Esophagus (tissue), 2 donors: ENCODE results near the gene CSNK1G1. TPM values are rescaled to one million over a fixed set of nuclear protein-coding genes. Genes with fewer than 3 reads are reported as not detected.
"Not testable (repeated sequence)": the region's sequence is repeated elsewhere in the genome, so short reads cannot be mapped to it uniquely, and the experiment has no call there.

Source experiments
- H3K27ac ChIP-seq, 2 donors: one replicate each; pipeline ENCODE4 v1.5.1; 2013; ENCODE audit warnings: low read depth in 2 of 2, mild to moderate bottlenecking in 2 of 2, inconsistent platforms in 1 of 2, low read length in 1 of 2, moderate library complexity in 1 of 2
- H3K27me3 ChIP-seq, 2 donors: one replicate each; pipeline ENCODE4 v1.6.1; 2013; ENCODE audit warnings: low read length in 2 of 2, control low read depth in 1 of 2, mild to moderate bottlenecking in 1 of 2; ENCODE audit not compliant: insufficient read depth in 2 of 2, control insufficient read depth in 1 of 2
- H3K36me3 ChIP-seq, 2 donors: one replicate each; pipeline ENCODE4 v1.6.1; 2013; ENCODE audit warnings: low read length in 1 of 2; ENCODE audit not compliant: control insufficient read depth in 2 of 2, insufficient read depth in 2 of 2
- H3K4me1 ChIP-seq, 2 donors: one replicate each; pipeline ENCODE4 v1.6.1; 2013; ENCODE audit warnings: low read length in 1 of 2; ENCODE audit not compliant: control insufficient read depth in 2 of 2, insufficient read depth in 2 of 2
- H3K4me3 ChIP-seq, 2 donors: one replicate each; pipeline ENCODE4 v1.5.1; 2013; ENCODE audit warnings: low read length in 2 of 2, mild to moderate bottlenecking in 2 of 2, low read depth in 1 of 2, moderate library complexity in 1 of 2
- H3K9me3 ChIP-seq, 2 donors: one replicate each; pipeline ENCODE4 v1.6.1; 2013; ENCODE audit warnings: mild to moderate bottlenecking in 2 of 2, low read depth in 1 of 2, low read length in 1 of 2, moderate library complexity in 1 of 2; ENCODE audit not compliant: control insufficient read depth in 2 of 2, insufficient read depth in 1 of 2
- WGBS, 2 donors: extraction: QIAGEN DNeasy Blood & Tissue Kit; methylation state at CpG; one replicate each; pipeline ENCODE4 v1.1.7; 2013; 5-methylcytosine and 5-hydroxymethylcytosine counted together
- polyA plus RNA-seq, 2 donors: library from polyadenylated mRNA; stranded (reverse); fragments of 200-250 nt; gene quantifications; one replicate each; pipeline ENCODE4 v1.2.3, GENCODE V29; 2013
- donor health status: healthy with polysubstance abuse.
- donor health status: Bipolar disorder and iron deficiency.

CSNK1G1 gene
- polyA plus RNA-seq, 2 donors, result 3.8 to 4.6 TPM

DNA sequence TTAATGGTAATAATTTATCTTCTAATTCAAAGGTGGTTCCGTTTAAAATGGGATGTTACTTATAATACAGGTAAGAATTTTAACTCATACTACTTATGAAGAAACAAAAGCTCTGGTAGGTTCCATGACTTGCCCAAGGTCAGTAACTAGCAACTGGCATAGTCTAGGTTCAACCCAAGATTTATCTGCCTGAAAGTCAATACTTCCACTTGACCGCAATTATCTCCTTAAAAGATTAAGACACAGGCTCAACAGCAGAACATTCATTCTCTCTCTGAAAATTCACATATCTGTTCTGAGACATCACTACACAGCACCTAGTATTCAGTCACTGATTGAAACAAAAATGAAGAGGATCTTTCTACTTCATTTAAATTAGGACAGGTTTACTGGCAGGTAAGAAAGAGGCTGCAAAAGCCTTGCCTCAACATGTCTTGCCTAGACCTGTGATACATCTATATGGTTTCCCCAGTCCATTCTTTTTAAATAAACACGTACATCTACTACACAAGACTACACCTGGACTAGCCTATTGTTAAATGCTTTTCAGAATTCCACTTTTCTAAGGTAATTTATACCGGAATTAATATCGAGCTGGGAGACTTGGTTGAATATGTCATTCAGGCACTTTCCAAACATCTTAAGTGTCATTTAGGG, 1.2 kb downstream of the CSNK1G1 start:
- Histone ChIP-seq H3K27me3 (no peaks in the 10 kb centered on the region), H3K36me3 (no peaks in the 10 kb centered on the region), H3K27ac (peak overlapping the region; percentile 88 to 89), H3K4me3 (peak overlapping the region; percentile 89 to 92), H3K4me1 (no peaks in the 10 kb centered on the region), H3K9me3 (no peaks in the 10 kb centered on the region)
- 21 to 22% methylated on average over 5 of the region's 5 CpGs for WGBS, 2 donors

DNA sequence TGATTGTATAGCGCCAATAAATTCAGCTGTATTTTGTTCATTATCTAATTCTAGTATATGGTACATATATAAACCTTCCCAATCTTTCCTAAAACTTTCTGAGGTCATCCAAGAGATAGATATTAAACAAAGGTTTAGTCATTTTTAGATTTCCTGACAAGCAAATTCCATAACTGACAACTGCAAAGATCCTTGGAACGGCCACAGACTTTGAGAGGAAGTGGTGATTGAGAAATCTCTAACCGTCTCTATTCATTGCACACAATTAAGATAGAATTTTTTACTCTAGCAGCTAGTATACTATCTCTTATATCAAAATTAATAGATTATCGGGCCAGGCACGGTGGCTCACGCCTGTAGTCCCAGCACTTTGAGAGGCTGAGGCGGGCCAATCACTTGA, 4.7 kb downstream of the CSNK1G1 start:
- Histone ChIP-seq H3K4me3 (no peak overlapping the region), H3K27ac (no peak overlapping the region), H3K4me1 (no peaks in the 10 kb centered on the region), H3K9me3 (no peaks in the 10 kb centered on the region), H3K36me3 (peaks cover 0 to 2% of the 10 kb centered on the region in 2 donors), H3K27me3 (no peaks in the 10 kb centered on the region)
- 82 to 87% methylated on average over 7 of the region's 7 CpGs for WGBS, 2 donors

DNA sequence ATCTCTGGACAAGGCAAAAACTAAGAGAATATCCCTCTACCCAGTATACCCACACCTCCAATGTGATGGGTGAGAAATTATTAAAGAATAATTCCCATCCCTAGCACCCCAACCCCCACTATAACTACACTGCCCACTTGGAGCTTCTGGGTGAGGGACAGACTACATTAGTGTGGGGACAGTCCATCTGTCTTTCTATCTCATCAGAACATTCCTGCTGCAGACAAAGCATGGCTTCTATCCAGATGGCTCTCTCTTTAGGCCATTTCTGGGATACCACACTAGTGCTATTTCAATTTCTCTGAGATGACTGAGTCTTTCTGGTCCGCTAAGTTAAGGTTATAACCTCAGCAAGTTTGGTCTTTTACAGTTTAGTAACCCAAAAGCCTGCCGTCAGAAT, 6.6 kb downstream of the CSNK1G1 start:
- no peak overlapping the region for H3K4me3 ChIP-seq
- H3K27ac ChIP-seq, result no peak overlapping the region
- H3K4me1 ChIP-seq, result no peaks in the 10 kb centered on the region
- no peaks in the 10 kb centered on the region for H3K27me3 ChIP-seq
- WGBS, 2 donors, result 96 to 97% methylated on average over 2 of the region's 2 CpGs
- H3K9me3 ChIP-seq, result no peaks in the 10 kb centered on the region
- peaks cover 0 to 2% of the 10 kb centered on the region in 2 donors for H3K36me3 ChIP-seq

DNA sequence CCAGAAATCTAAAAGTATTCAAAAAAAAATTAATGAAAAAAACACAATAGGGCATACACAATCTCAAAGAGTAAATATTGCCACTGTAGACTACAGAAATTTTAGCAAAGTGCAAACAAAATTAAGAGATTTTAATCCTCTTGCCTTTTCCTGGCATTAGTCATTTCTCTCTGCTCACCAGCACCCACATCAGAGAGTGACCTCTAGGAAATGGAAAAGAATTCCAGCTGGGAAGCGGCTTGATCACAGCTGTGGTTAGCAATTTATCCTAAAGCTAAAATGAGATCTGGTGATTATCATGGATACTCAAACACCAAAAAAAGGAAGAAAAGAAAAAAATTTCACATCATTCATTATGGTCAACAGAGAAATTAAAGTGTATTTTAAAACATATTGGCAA, 7.5 kb downstream of the CSNK1G1 start:
- 82 to 88% methylated on average over 1 of the region's 1 CpG for WGBS, 2 donors
- H3K4me3 ChIP-seq, result no peak overlapping the region
- no peaks in the 10 kb centered on the region for H3K9me3 ChIP-seq
- H3K4me1 ChIP-seq, result no peaks in the 10 kb centered on the region
- H3K27me3 ChIP-seq, result no peaks in the 10 kb centered on the region
- H3K27ac ChIP-seq, result no peak overlapping the region
- peaks cover 0 to 2% of the 10 kb centered on the region in 2 donors for H3K36me3 ChIP-seq

GRCh38 chr15:64346242-64346641, 9.7 kb downstream of the CSNK1G1 start:
- not testable (repeated sequence) for H3K4me3 ChIP-seq, H3K27me3 ChIP-seq, H3K9me3 ChIP-seq, H3K4me1 ChIP-seq, H3K36me3 ChIP-seq, H3K27ac ChIP-seq
- WGBS, 2 donors, result 96% methylated on average over 6 of the region's 6 CpGs

DNA sequence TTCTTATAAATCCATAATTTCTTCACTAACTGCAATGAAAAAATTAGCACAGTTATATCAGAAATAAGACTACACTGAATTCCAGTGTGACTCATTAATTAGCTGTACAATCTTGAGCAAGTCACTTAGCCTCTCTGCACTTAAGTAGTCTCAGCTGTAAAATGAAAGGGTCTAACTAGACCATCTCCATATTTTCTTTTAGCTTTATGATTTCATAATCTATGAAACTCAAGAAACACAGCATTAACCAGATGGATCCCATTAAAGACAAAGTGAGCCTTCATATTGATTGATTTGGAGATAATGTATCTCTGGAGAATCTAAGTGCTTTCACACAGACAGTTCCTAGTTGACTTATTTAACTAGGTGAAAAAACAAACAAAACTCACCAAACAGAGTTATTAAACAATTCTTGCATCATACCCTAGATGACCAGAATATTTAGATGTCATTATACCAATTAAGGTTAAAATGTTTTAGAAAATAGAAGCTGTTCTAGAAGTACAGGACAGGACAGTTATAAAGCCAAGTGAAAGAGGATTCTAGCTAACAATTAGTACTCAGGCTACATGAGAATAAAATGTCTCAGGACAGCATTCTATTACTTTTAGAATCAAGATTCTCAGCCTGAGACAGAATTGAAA, 11.2 kb downstream of the CSNK1G1 start:
- H3K4me3 ChIP-seq, result no peak overlapping the region
- no peaks in the 10 kb centered on the region for H3K4me1 ChIP-seq
- no peak overlapping the region for H3K27ac ChIP-seq
- peaks cover 0 to 2% of the 10 kb centered on the region in 2 donors for H3K36me3 ChIP-seq
- H3K27me3 ChIP-seq, result no peaks in the 10 kb centered on the region
- no peaks in the 10 kb centered on the region for H3K9me3 ChIP-seq

DNA sequence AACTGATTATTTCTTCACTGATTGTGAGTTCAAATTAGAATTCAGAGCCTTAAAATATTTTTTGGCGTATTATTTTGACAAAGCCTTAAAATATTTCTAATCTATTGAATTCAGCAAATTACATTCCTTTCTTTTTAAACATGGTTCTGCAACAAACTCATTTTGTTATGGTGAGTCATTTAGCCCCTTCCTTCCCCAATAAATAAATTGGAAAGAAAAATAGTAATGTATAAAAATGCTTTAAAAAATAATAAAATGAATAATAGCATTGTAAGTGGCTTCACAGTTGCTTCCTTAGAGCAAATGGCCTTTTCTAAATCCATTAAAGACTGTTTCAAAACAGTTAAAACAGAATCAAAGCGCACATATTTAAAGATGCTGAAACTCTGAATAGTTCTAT, 12.1 kb downstream of the CSNK1G1 start:
- H3K9me3 ChIP-seq, result no peaks in the 10 kb centered on the region
- no peaks in the 10 kb centered on the region for H3K36me3 ChIP-seq
- no peak overlapping the region for H3K4me3 ChIP-seq
- no peaks in the 10 kb centered on the region for H3K4me1 ChIP-seq
- H3K27ac ChIP-seq, result no peak overlapping the region
- H3K27me3 ChIP-seq, result no peaks in the 10 kb centered on the region
- 85 to 92% methylated on average over 2 of the region's 2 CpGs for WGBS, 2 donors

- H3K27me3 ChIP-seq, result no peaks in the 10 kb centered on the region
- H3K4me3 ChIP-seq, result no peak overlapping the region
- H3K27ac ChIP-seq, result no peak overlapping the region
- H3K36me3 ChIP-seq, result no peaks in the 10 kb centered on the region
- no peaks in the 10 kb centered on the region for H3K9me3 ChIP-seq
- H3K4me1 ChIP-seq, result no peaks in the 10 kb centered on the region
These were observed 12.8 kb downstream of the CSNK1G1 start for GRCh38 chr15:64343222-64343621.

DNA sequence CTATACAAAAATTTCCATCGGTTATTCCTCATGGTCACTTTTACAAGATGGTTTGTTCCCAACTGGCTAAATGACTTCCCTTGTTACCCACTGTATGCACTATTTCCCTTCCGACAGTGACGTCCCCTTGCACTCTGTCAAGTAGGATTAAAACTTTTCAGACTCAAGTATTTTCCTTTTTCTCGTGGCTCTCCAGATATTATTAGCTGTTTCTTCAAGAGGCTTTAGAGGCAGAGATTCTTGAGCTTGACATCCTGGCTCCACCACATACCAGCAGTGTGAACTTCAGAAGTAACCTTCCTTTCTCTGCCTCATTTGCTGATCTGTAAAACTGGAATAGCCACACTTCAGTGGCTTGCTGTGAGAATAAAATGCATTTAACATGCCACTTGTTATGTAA, 14.0 kb downstream of the CSNK1G1 start:
- no peaks in the 10 kb centered on the region for H3K4me1 ChIP-seq
- no peak overlapping the region for H3K27ac ChIP-seq
- no peaks in the 10 kb centered on the region for H3K9me3 ChIP-seq
- no peak overlapping the region for H3K4me3 ChIP-seq
- WGBS, 2 donors, result 84 to 86% methylated on average over 4 of the region's 4 CpGs
- H3K27me3 ChIP-seq, result no peaks in the 10 kb centered on the region
- no peaks in the 10 kb centered on the region for H3K36me3 ChIP-seq

DNA sequence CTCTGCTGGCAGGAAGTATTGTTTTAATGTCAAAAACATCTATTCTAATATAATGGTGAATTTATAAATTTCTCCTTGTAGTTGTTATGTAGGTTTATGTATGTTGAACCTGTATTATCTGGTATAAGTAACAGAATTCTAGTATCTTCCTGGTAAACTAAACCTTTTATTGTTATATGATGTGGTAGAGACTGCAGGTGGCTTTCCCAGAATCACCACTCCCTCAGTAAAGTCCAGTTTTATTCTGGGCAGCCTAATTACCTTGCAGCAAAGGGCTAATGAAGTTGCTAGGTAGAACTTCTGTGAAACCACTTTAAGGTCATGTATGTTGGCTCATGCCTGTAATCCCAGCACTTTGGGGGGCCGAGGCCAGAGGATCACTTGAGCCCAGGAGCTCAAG, 15.6 kb downstream of the CSNK1G1 start:
- Histone ChIP-seq H3K4me3 (no peak overlapping the region), H3K27ac (no peak overlapping the region), H3K9me3 (no peaks in the 10 kb centered on the region), H3K36me3 (no peaks in the 10 kb centered on the region), H3K27me3 (no peaks in the 10 kb centered on the region), H3K4me1 (no peaks in the 10 kb centered on the region)
- WGBS, 2 donors, result 95 to 99% methylated on average over 1 of the region's 1 CpG
